ENCODE data around the gene CENPF.

- no peak for TF ChIP-seq CTCF (IDR thresholded peaks at IDR 0.05)
- no peak for TF ChIP-seq EZH2 (IDR thresholded peaks at IDR 0.05)
- no peak for TF ChIP-seq EZH2phosphoT487 (IDR thresholded peaks at IDR 0.05)
Measured at GRCh38 chr1:214709241-214709640, 106.2 kb downstream of the CENPF start.
